Activated CD4-positive, alpha-beta T cell treated with anti-CD3 and anti-CD28 coated beads for 1 hour (primary cell): ENCODE measurements around the gene CPNE7.
"Not testable (repeated sequence)": the region's sequence is repeated elsewhere in the genome, so short reads cannot be mapped to it uniquely, and the experiment has no call there.

Experiments used
- DNase-seq: peaks from one replicate; pipeline ENCODE4 v3.0.0-alpha.2; 2020

The CPNE7 gene

GRCh38 chr16:89629827-89630610 lies 54.5 kb downstream of the CPNE7 start:
- no peak for DNase-seq

- DNase-seq = no peak
Observed at GRCh38 chr16:89633064-89633631, 57.6 kb downstream of the CPNE7 start.

GRCh38 chr16:89634463-89635385 lies 59.2 kb downstream of the CPNE7 start:
- DNase-seq = not testable (repeated sequence)

GRCh38 chr16:89636663-89637062 lies 61.1 kb downstream of the CPNE7 start:
- DNase-seq = no peak

GRCh38 chr16:89637379-89637778 lies 61.8 kb downstream of the CPNE7 start:
- no peak for DNase-seq

GRCh38 chr16:89638455-89638854 lies 62.9 kb downstream of the CPNE7 start:
- DNase-seq = no peak

- DNase-seq = no peak
Observed at GRCh38 chr16:89639385-89639784, 63.8 kb downstream of the CPNE7 start.

GRCh38 chr16:89641458-89642119 lies 66.0 kb downstream of the CPNE7 start:
- DNase-seq = no peak

- no peak for DNase-seq
Observed at GRCh38 chr16:89642574-89642973, 67.0 kb downstream of the CPNE7 start.

- DNase-seq = no peak
Observed at GRCh38 chr16:89643769-89644300, 68.3 kb downstream of the CPNE7 start.

- no peak for DNase-seq
Observed at GRCh38 chr16:89645122-89645521, 69.6 kb downstream of the CPNE7 start.

GRCh38 chr16:89646270-89646669 lies 70.7 kb downstream of the CPNE7 start:
- DNase-seq = no peak
